ENCODE data around the gene SOAT1.

GRCh38 chr1:179352236-179352635 is 58.6 kb downstream of the SOAT1 start:
- TF ChIP-seq, protein P1, sequence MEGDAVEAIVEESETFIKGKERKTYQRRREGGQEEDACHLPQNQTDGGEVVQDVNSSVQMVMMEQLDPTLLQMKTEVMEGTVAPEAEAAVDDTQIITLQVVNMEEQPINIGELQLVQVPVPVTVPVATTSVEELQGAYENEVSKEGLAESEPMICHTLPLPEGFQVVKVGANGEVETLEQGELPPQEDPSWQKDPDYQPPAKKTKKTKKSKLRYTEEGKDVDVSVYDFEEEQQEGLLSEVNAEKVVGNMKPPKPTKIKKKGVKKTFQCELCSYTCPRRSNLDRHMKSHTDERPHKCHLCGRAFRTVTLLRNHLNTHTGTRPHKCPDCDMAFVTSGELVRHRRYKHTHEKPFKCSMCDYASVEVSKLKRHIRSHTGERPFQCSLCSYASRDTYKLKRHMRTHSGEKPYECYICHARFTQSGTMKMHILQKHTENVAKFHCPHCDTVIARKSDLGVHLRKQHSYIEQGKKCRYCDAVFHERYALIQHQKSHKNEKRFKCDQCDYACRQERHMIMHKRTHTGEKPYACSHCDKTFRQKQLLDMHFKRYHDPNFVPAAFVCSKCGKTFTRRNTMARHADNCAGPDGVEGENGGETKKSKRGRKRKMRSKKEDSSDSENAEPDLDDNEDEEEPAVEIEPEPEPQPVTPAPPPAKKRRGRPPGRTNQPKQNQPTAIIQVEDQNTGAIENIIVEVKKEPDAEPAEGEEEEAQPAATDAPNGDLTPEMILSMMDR (IDR thresholded peaks at IDR 0.05): no peak
- no peak for TF ChIP-seq ESRRA (IDR thresholded peaks at IDR 0.05; ENCODE audit: borderline replicate concordance, low read length)
- TF ChIP-seq REST (IDR thresholded peaks at IDR 0.05): no peak
- no peak for TF ChIP-seq SREBF2 (IDR thresholded peaks at IDR 0.05)
- TF ChIP-seq, protein P2, sequence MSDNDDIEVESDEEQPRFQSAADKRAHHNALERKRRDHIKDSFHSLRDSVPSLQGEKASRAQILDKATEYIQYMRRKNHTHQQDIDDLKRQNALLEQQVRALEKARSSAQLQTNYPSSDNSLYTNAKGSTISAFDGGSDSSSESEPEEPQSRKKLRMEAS (IDR thresholded peaks at IDR 0.05): no peak
